SU-DHL-6 (cell line): Measurements from ENCODE around the gene DBNDD1.

Experiments
- H2AFZ ChIP-seq: fragments of 200-600 bp; sonication (generic); 2 replicates; pipeline ENCODE4 v1.6.1; 2014; ENCODE audit warnings: low read depth, mild to moderate bottlenecking, moderate library complexity, mixed read lengths, antibody characterized with exemption, low read length; ENCODE audit not compliant: severe bottlenecking
- H3F3A ChIP-seq: fragments of 200-600 bp; shearing (Covaris generic); 2 replicates; pipeline ENCODE4 v1.6.0; 2016; ENCODE audit warnings: antibody characterized with exemption, mild to moderate bottlenecking; ENCODE audit not compliant: insufficient read depth
- H3K27ac ChIP-seq: fragments of 200-600 bp; sonication (generic); 2 replicates; pipeline ENCODE4 v1.5.1; 2016; ENCODE audit warnings: low read depth, mild to moderate bottlenecking, low read length, moderate library complexity, mixed read lengths
- H3K27me3 ChIP-seq: fragments of 200-600 bp; sonication (generic), shearing (Covaris generic); 2 replicates; pipeline ENCODE4 v1.6.0; 2014; ENCODE audit warnings: mild to moderate bottlenecking, low read length
- H3K36me3 ChIP-seq: fragments of 200-600 bp; sonication (generic); 2 replicates; pipeline ENCODE4 v1.6.1; 2014; ENCODE audit warnings: mild to moderate bottlenecking, low read length, mixed read lengths
- H3K4me2 ChIP-seq: fragments of 300-600, 200-600 bp; shearing (Covaris generic), sonication (generic); 2 replicates; pipeline ENCODE4 v1.6.0; 2014; ENCODE audit warnings: low read length, low read depth, mild to moderate bottlenecking; ENCODE audit not compliant: poor library complexity, severe bottlenecking
- H3K4me3 ChIP-seq: fragments of 200-600 bp; sonication (generic); 2 replicates; pipeline ENCODE4 v1.5.1; 2014; ENCODE audit warnings: antibody characterized with exemption, low read length, mild to moderate bottlenecking, mixed read lengths; ENCODE audit not compliant: insufficient read depth, poor library complexity, severe bottlenecking
- H3K79me2 ChIP-seq: fragments of 200-600 bp; sonication (generic); 2 replicates; pipeline ENCODE4 v1.6.1; 2014; ENCODE audit warnings: mild to moderate bottlenecking, low read length, moderate library complexity; ENCODE audit not compliant: insufficient read depth
- H3K9ac ChIP-seq: fragments of 200-600 bp; sonication (generic); 2 replicates; pipeline ENCODE4 v1.7.0; 2014; ENCODE audit warnings: mild to moderate bottlenecking, low read length
- H3K9me2 ChIP-seq: fragments of 200-600 bp; sonication (generic); replicated peaks from 2 replicates; pipeline ENCODE4 v1.6.1; 2014; ENCODE audit warnings: low read length; ENCODE audit not compliant: insufficient read depth
- H3K9me3 ChIP-seq: fragments of 200-600 bp; sonication (generic); 2 replicates; pipeline ENCODE4 v1.6.1; 2014; ENCODE audit warnings: low read length, mixed read lengths; ENCODE audit not compliant: insufficient read depth
- H4K20me1 ChIP-seq: fragments of 200-600 bp; sonication (generic); 2 replicates; pipeline ENCODE4 v1.6.1; 2014; ENCODE audit warnings: low read depth, mild to moderate bottlenecking, antibody characterized with exemption, low read length, moderate library complexity, mixed read lengths
- EZH2phosphoT487 ChIP-seq: fragments of 200-600 bp; sonication (generic), shearing (Covaris generic); conservative IDR thresholded peaks from 2 replicates; pipeline ENCODE4 v1.6.1; 2018; ENCODE audit warnings: mild to moderate bottlenecking, antibody characterized with exemption, low read length, moderate library complexity, mixed read lengths
- TF ChIP-seq, protein P1 (sequence below): fragments of 200-600 bp; sonication (generic); IDR thresholded peaks from one replicate; pipeline ENCODE4 v1.5.1; 2017; ENCODE audit warnings: antibody characterized with exemption, mild to moderate bottlenecking, low read length, moderate library complexity; ENCODE audit not compliant: insufficient read depth, poor library complexity, severe bottlenecking

The DBNDD1 gene

DNA sequence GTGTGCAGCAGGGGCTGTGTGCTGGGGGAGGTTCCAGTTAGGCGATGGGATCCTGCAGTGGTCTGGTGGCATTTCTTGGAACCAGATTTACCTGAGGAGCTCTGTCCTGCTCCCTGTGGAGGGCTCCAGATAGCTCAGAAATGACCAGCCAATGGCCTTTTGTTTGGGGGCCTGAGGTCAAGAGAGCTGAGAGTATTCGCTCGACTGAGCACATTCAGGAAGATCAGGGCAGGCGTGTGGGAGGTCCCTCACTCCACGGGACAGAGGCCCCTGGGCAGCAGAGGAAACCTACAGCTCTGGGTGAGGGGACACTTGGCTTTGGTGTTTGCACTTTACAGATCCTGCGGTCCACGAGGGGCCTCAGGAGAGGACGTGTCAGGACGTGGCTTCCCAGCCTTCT is 52.5 kb downstream of the DBNDD1 start:
- Histone ChIP-seq H4K20me1 (no peaks in the 10 kb centered on the region), H3K36me3 (no peaks in the 10 kb centered on the region), H3K4me2 (no peak overlapping the region), H3K9ac (no peak overlapping the region), H3K9me2 (no peaks in the 10 kb centered on the region), H3K27ac (no peak overlapping the region), H3K79me2 (peaks cover 5% of the 10 kb centered on the region; the same call in 1 of the 2 replicates), H2AFZ (no peak overlapping the region), H3K4me3 (no peak overlapping the region), H3K27me3 (no peaks in the 10 kb centered on the region), H3F3A (0 out of 2 replicates have a peak, but pooled peaks cover 4% of the 10 kb centered on the region), H3K9me3 (no peaks in the 10 kb centered on the region; the same call in 1 of the 2 replicates)
- TF ChIP-seq, protein P1, sequence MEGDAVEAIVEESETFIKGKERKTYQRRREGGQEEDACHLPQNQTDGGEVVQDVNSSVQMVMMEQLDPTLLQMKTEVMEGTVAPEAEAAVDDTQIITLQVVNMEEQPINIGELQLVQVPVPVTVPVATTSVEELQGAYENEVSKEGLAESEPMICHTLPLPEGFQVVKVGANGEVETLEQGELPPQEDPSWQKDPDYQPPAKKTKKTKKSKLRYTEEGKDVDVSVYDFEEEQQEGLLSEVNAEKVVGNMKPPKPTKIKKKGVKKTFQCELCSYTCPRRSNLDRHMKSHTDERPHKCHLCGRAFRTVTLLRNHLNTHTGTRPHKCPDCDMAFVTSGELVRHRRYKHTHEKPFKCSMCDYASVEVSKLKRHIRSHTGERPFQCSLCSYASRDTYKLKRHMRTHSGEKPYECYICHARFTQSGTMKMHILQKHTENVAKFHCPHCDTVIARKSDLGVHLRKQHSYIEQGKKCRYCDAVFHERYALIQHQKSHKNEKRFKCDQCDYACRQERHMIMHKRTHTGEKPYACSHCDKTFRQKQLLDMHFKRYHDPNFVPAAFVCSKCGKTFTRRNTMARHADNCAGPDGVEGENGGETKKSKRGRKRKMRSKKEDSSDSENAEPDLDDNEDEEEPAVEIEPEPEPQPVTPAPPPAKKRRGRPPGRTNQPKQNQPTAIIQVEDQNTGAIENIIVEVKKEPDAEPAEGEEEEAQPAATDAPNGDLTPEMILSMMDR: no peak
- no peak for TF ChIP-seq EZH2phosphoT487

DNA sequence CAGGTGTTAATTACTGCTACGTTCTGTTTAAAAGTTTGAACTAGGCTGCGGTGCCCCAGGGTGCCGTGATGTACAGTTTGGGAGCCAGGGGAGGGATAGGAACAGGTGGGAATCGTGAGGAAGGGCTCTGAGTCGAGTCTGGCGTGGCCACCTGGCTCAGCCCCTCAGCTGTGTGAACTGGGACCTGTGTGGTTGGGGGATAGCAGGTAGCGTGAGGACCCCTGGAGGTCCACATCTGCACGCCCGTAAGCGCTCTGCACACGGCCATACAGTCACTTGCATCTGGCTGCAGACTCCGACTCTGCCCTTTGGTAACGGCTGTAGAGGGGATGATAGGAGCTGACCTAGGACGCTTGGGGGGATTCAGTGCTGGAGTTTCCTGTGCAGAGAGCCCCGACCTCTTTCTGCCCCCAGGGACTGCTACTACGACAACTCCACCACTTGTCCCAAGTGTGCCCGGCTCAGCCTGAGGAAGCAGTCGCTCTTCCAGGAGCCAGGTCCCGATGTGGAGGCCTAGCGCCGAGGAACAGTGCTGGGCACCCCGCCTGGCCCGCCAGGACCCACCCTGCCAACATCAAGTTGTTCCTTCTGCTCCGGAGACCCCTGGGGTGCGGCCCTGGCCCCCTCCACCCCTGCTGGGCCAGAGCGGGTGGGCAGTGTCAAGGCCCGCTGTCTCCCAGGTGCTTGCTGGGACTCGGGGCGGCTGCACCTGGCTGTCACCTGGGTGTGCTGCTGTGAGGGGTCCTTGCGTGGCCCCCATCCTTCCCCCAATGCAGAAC is 53.6 kb downstream of the DBNDD1 start:
- Histone ChIP-seq H2AFZ (no peak overlapping the region), H4K20me1 (no peaks in the 10 kb centered on the region), H3K9me2 (no peaks in the 10 kb centered on the region), H3K9ac (no peak overlapping the region), H3K79me2 (no peaks in the 10 kb centered on the region), H3K4me3 (no peak overlapping the region), H3K9me3 (no peaks in the 10 kb centered on the region), H3K27ac (no peak overlapping the region), H3K36me3 (no peaks in the 10 kb centered on the region), H3F3A (0 out of 2 replicates have a peak, but pooled peaks cover 4% of the 10 kb centered on the region), H3K4me2 (no peak overlapping the region), H3K27me3 (no peaks in the 10 kb centered on the region)
- no peak for TF ChIP-seq EZH2phosphoT487
- TF ChIP-seq, protein P1: no peak

DNA sequence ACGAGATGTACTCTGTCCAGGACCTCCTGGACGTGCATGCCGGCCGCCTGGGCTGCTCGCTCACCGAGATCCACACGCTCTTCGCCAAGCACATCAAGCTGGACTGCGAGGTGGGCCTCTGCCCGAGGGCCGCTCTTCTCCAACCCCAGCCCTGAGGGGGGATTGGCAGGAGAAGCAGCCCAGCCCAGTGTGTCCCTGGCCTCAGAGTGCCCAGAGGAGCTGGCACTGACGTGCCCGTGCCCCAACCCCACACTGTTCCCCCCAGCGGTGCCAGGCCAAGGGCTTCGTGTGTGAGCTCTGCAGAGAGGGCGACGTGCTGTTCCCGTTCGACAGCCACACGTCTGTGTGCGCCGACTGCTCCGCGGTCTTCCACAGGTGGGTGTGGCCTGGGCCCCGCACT is 55.1 kb downstream of the DBNDD1 start:
- Histone ChIP-seq H3K4me2 (no peak overlapping the region), H3K9ac (no peak overlapping the region), H3K4me3 (no peak overlapping the region), H3K9me2 (no peaks in the 10 kb centered on the region), H3K36me3 (no peaks in the 10 kb centered on the region), H2AFZ (no peak overlapping the region), H3K27ac (no peak overlapping the region), H3K79me2 (no peaks in the 10 kb centered on the region), H3K9me3 (no peaks in the 10 kb centered on the region), H3F3A (0 out of 2 replicates have a peak, but pooled peaks cover 4% of the 10 kb centered on the region), H3K27me3 (no peaks in the 10 kb centered on the region), H4K20me1 (no peaks in the 10 kb centered on the region)
- TF ChIP-seq, protein P1: no peak
